ENCODE measurements around the gene MARCHF9.

Gene MARCHF9

DNA sequence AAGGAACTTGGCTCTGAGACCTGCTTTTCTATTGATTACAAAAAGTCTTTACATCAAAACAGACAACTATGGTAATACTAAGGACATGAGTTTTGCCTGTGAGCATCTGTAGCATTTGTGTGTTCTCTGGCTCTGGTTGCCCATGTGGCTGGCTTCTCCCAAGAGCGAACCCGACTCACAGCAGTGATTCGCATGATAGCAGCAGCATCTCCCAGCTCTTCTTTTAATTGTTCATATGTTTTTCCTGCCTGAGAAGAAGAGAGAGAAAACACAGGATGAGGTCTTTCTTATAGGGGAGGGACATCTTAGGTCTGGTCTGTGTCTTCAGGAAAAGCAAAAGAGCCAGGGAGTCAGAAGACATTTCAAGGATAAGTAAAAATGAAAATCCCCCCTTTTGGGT is 46.1 kb downstream of the MARCHF9 start:
- no peak for DNase-seq (ENCODE audit: low spot score)

- DNase-seq (ENCODE audit: low spot score), result no peak
These were observed 47.7 kb downstream of the MARCHF9 start for GRCh38 chr12:57802607-57803006.

DNA sequence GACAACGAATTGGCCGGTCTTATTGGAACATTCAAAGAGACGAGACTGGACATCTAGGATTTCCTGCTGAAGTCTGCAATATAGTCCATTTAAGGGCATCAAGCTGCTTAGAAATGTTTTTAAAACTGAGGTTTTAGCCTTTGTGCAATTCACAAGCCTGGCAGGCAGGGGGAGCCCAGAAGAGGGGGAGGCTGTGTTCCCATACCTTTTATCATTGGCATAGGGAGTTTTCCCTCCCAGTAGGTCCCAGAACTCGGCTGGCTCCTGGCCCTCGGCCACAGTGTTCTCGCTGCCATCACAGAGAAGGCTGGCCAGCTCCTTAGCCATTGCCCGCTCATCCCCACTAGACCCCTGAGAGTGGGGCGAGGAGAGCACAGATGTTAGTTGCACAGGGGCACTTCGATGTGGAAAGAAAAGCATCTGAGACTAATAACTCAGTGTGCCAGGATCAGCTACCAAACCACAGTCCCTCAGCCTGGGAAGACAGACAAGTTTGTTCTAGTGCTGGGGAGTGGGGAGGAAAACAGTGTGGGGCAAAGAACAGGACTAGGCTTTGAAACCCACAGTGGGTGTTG is 48.5 kb downstream of the MARCHF9 start:
- DNase-seq (ENCODE audit: low spot score), result peak; percentile 83

DNA sequence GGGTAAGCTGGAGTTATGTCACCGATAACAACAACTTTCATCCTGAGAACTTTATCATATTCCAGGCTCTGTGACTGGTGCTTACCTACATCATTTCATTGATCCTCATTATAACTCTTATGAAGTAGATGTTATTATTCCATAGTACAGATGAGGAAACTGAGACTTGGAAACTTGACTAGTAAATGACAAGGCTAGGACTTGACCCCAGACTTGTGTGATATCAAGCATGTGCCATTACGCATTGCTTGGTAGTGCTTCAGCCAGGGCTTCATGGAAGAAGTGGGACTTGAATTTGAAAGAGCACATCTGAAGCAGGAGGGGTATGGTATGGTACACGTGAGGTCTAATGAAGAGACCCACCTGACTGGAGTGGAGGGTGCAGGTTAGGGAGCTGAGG is 51.8 kb downstream of the MARCHF9 start:
- no peak for DNase-seq (ENCODE audit: low spot score)

- DNase-seq (ENCODE audit: low spot score), result no peak
These were observed 52.4 kb downstream of the MARCHF9 start for GRCh38 chr12:57807285-57807684.

- DNase-seq (ENCODE audit: low spot score), result no peak
These were observed 53.4 kb downstream of the MARCHF9 start for GRCh38 chr12:57808351-57808750.

DNA sequence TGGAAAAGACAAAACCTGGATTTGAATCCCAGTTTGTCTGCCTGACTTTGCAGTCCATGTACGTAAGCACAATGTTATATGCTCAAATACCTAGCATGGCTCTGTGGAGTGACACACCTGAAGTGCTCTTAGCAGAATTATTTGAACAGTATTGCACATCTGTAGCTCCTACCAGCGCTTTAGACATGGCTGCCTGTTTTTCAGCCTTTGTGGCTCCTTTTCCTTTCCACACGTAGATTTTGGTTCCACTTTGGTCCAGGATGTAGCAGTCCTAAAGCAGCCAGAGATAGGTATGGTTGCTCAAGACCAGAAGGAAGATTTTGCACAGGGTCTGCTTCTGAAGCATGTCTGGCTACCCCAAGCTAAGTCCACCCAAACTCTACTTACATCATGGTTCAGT is 54.5 kb downstream of the MARCHF9 start:
- DNase-seq (ENCODE audit: low spot score), result no peak
